OCI-M2 (cell line): Measurements from ENCODE around the gene ZXDC.

Experiments used
- DNase-seq: peaks from one replicate; lab custom pipeline; 2025; ENCODE audit not compliant: unreplicated experiment; lab: John Stamatoyannopoulos, UW

ZXDC gene

DNA sequence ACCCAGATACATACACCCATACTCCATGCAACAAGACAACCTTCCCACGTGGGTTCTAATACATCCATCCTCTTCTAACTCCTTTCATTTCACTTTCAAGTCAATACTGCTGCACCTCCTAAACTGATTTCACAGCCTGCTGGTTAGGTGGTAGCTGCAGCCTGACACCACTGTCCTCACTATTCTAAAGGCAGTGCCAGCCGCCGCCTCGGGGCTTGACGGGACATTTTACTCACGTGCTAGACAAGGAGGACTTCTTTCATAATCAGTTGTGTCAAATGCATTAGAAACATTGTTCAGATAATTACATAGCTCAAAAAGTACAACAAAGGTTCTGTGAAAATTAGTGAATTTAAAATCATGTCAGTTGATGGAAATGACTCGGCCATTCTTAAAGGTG lies 35.6 kb upstream of the ZXDC start:
- no peak for DNase-seq

DNA sequence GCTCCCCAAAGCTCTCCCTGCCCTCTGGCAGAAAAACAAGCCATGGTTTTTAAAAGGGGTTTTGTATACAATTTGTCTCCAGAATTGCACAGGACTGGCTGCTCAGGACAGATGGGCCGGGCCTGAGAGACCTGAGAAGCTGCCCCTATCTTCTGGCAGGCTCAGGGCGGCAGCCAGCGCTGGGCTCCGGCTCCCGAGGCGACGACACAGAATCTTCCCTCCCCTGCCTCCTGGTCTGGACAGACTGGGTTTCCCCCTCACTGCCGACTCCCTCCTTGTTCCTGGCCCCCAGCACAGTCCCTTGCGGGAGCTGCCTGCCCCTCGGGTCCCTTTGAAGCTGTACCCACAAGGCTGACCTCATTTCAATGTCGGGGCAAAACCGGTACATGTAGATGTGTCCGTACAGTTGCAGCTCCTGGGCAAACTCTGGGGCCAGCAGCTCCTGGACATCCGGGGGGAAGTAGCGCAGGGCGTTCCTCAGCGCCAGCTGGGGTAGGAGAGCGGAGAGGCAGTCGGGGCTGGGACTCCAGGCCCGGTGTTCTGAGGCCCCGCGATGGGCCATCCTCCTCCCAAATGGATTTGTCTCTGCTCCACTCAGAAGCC lies 34.7 kb upstream of the ZXDC start:
- no peak for DNase-seq

DNA sequence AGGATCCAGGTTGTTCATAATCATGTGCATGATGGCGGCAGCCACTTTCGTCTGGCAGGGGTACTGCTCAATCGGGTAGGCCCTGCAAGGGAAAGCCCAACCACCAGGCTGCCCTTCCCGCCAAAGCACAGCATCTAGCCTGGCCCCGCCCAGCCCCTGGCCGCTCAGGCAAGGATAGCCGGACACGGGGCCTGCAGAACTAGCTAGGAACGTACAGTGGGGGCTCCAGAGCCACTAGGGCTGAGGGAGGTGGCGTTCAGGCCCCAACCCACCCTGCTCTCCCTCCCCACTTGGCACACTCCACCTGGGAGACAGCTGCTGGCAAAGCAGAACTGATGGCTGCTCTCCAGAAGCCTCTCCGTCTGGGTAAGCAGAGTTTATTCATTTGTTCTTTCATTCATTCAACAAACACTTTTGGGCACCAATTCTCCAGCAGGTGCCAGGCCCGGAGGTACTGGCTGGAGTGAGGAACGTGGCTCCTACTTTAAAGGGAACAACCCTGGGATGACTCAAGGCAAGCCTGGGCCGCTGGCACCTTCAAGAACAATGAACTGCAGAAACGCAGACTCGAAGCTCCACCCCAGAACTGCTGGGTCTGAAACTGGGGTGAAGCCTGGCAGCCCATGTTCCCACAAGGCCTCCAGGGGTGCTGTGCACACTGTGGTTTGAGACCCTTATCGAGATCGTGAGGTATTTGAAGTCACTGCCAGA lies 34.1 kb upstream of the ZXDC start:
- no peak for DNase-seq

DNA sequence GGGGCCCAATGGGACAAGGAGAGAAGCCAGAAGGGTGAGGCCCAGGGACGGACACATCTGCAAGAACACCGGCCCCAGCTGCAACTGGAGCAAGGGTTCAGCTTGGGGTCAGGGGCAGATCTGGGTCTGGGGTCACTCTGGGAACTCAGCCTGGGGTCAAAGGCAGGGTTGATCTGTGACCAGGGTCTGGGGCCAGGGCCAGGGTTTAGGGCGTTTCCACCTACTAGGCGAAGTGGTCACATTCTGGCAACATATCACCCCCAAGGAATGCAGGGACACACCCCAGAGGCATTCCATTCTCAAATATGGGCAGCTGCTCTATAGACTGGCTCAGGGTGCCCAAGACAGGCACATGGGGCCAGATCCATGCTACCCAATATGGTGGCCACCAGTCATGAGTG lies 32.9 kb upstream of the ZXDC start:
- no peak for DNase-seq

DNA sequence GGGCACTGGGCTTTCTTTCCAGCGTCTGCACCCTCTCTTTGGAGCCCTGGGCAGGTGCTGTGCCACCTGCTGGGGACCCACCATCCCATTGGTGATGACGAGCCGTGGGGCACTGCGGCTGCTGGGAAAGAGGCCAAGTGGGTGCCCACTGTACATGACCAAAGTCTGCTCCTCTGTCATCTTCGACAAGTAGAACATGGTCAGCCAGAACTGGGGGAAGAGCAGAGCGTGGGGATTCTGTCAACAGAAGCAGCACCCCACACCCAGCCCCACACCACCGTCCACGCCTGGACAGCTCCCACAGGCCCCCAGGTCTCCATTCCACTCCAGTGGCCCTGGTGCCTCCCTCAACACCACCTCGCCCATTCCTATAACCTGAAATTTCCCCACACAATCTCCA lies 32.2 kb upstream of the ZXDC start:
- DNase-seq, result no peak

DNA sequence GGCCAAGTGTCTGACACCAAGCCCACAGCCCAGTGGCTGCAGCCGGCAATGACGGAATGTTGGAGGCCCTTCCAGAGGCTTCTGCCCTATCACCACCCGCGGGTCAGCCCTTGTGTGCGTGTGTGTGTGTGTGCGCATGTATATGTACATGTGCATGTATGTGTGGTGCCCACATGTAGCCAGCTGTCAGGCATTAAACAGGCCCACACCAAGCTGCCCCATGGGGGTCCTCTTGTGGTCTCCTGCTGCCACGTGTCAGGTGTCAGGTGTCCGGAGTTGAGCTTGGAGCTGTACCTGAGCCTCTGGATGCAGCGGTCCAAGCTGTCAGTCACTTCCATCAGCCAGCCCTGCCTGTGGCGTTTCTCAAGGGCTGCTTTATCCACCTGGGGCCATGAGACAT lies 28.0 kb upstream of the ZXDC start:
- DNase-seq, result no peak

DNA sequence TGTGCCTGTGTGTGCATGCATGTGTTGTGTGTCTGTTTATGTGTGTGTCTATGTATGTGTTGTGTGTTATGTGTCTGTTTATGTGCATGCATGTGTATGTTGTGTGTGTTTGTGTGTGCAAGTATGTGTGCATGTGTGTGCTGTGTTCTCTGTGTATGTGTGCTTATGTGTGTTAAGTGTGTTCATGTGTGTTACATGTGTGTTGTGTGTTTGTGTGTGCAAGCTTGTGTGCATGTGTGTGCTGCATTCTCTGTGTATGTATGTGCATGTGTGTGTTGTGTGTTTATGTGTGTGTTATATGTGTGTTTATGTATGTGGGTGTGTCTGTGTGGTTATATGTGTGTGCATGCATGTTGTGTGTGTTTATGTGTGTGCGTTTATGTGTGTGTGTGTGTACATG lies 27.0 kb upstream of the ZXDC start:
- no peak for DNase-seq

DNA sequence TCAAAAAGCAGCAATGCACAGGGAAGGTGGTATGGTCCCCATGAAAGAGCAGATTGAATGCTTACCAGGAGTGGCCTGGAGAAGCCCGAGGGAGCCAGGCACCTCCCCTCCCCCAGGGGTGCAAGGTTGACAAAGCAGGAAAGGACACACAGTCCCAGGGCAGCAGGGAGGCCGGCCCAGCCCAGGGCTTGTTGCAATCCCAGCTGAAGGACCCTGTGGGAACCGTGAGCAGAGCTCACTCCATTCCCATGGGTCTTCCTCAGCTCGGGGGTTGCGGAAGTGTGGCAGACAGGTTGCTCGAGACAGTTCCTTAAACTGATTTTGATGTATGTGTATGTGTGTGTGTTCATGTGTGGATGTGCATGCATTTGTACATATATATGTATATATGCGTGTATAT lies 26.0 kb upstream of the ZXDC start:
- DNase-seq, result no peak

DNA sequence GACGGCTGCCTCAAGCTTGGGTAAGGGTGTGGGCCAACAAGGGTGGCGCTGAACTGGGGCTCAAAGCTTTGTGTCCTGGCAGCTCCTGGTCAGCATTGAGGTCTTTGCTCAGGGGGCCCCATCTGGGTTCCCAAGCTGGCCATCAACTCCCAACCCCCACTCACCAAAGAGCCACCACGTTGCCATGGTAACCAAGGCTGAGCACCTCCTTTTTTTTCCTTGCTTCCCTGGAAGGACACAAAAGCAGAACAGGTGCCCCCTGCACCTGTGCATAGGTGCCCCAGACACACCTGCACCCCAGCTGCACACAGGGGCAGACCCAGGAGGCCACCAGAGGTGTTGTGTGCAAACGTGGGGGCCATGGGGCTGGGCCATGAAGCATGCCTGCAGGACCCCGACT lies 25.4 kb upstream of the ZXDC start:
- no peak for DNase-seq

DNA sequence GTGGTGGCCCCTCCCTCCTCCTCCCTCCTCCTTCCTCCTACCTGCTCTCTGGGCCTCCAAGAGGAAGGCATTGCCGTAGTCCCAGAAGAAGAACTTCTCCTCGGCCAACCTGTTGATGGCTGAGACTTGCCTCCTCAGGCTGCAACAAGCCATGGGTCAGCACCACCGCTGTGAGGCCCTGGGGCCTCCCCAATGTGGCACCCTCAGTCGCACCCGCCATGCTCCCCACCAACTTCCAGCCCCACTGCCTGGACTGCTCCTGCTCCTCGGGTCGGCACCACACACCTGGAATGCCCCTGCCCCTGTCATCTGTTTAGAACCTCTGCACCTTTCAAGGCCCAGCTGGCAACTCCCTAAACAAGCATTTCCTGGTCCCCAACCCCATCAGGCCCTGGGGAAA lies 24.3 kb upstream of the ZXDC start:
- DNase-seq, result no peak

DNA sequence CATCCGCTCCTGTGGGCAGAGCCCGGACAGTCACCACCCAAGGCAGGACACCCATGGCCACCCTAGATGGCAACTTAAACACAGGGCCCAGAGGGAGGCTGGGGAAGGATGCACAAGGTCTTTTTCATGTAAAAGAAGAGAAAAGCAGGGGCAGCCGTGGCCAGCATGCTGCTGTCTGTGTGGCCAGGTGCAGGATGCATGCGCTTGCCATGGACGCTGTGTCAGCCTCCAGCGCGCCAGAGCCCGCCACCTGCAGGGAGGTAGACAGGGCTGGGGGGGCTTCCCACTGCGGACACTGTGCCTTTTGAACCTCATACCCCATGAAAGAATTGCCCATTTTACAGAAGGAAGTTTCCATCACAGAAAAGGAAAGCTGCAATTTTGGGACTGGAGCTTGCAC lies 23.7 kb upstream of the ZXDC start:
- DNase-seq, result no peak

DNA sequence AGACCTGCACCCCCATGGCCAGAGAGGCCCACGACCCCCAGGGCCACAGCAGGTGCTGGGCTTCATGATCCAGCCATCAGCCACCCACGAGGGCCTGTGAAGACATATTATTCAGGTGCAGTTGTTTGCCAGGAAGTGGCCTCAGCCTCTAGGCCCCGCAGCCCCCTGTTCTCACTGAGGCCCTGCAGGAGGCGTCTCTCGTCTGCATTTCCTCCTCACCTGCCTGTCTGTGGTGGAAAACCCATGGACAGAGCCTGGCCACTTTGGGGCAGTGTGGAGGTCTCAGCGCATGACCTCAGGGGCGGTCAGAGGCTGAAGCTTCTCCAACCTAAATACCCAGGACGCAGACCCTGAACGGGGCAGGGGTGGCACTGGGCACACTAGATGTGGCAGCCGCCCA lies 23.2 kb upstream of the ZXDC start:
- DNase-seq, result no peak

DNA sequence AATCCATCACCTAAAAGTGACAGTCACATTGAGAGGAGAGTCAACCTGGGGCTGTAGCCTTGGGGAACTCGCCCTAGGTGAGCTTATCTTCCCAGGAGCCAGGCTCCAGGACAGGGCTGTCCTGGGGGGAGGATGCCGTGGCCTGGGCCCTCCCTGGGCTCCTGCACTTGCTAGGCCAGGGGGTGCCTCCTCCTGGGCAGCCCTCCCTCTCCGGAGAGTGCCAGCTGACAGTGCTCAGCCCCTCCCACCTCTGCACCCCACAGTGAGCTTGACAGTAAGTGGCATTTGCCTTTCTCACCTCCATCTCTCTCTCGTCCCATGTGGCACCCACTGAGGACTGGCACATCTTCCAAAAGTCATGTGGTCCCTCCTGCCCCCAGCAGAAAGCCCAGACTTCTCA lies 22.8 kb upstream of the ZXDC start:
- DNase-seq, result no peak

DNA sequence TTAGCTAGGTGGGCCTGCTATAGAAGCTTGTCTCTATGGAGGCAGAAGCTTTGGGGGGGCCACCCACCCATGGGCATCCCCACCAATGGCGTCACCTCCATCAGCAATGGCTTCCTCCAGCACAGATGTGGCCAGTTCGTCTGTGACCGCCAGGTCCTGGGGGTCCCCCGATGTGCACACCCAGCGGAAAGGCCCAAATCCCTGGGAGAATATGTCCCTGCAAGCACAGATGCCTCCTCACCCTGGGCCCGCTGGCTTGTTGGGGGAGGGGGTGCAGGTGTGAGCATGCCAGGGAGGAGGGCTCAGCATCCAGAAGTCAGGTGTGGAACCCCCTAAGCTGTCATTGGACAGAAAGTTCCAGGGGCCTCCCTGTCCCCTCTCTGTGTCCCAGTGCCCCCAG lies 22.3 kb upstream of the ZXDC start:
- no peak for DNase-seq

DNA sequence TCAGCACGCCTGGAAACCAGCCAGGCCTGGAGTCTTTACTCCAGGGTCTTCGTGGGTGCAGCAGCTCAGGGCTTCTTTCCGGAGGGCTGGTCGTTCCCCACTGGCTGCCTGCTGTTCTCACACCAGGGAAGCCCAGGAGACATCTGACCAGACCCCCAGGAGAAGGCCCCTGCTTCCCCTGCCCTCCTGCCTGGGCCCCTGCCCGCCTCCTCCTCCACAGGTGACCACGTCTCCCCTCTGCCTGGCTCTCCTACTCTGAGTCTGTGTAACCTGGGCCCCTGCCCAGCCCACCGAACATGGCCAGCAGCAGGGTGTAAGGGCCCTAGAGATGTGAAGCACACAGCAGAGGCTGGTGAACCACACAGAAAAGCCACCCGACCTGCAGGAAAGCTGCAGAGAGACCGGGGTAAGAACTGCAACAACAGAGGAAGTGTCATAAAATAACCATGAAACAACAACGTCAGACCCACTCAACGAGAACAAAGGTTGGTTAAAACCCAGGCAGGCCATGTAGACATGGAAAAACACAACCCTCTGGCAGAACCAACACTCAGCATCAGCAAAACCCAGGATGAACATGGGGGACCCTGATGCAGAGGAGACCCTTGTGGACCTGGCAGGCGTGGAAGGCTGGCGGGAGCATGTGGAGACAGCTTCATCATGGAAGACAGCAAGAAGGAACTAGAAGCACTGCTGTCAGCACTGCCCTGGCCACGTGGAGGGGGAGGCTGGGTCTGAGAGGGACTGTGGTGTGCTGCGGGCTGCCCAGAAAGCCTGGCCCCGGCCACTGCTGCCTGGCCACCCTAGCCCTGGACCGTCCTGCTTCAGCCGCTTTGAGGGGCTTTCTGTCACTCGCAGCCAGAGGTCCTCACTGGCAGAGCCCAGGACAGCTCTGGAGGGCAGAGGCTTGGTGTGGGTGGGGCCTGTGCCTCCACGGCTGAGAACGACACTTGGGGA lies 21.5 kb upstream of the ZXDC start:
- no peak for DNase-seq

DNA sequence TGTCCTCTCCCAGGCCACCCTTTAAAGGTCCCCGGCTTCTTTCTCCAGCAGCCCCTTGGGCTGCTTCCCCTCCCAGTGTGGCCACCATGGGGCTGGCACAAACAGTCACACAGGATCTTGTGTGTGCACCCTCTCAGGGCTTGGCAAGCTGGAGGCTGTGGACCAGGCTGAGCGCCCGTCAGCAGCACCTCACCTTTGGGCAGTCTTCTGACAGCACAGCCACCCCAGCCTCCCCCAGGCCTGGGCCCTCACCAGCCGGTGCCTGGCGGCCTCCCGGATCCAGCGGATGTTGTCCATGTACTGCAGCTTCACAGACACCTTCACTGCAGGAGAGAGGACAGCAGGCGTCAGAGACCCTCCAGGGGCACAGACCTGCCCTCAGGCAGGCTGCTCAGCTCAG lies 20.1 kb upstream of the ZXDC start:
- no peak for DNase-seq

DNA sequence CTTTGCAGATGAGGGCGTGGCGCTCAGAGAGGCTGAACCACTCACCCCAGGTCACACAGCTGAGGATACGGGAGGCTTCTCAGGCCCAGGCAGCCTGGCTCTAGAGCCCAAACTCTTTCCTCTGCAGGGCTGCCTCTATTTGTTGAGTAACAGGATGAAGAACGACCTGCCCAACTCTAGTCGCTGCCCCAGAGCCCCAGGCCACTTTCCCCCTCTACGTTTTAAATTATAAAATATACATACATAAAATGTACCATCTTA lies 19.2 kb upstream of the ZXDC start:
- DNase-seq, result no peak

DNA sequence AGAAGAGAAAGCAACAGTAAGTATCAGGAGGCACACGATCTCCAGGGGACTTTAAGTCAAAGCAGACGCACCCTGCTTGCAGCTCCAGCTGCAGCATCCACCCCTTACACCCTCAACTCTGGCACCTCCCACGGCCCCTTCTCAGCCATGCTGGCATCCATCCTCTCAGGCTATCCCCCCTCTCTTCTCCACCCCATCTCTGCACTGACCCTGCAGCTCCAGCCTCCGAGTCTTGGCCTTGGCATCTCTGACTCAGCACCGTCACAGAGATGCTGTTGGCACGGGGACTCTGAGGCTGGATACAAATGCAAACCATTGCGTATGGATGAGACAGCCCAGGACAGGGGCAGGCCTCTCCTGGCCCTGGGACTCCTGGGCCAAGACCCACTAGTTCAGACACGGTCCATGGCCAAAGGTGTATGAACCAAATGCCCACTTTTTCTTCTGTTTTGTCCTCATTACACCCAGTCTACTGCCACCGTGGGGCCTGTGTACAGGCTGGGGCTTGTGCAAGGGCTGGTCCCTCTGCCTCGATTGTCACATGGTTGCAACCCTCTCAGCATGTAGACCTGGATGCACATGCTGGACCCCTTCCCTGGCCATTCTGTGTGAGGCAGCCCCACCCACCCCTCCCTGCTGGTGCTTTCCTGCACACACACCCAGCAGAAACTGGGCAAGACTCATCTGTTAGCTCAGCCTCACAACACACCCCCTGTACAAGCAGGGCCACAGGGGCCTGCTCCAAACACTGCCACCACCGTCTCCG lies 18.7 kb upstream of the ZXDC start:
- no peak for DNase-seq

DNA sequence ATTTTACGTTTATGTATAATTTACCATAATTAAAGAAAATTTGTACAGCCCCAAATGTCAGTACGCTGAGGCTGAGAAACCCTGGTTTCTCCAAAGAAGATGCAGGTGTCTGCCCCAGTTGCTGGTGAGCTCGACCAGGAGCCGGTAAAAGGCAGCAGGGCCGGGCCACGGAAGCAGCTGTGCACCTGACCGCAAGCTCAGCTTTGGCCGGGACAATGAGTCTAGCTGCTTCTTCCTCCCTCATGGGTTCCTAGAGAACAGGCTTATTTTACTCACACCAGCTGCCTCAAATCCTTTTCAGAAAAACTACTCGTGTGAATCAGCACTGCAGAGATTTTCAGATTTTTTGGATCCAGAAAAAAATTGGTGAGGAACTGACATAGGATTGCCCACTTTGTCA lies 18.0 kb upstream of the ZXDC start:
- DNase-seq, result no peak

DNA sequence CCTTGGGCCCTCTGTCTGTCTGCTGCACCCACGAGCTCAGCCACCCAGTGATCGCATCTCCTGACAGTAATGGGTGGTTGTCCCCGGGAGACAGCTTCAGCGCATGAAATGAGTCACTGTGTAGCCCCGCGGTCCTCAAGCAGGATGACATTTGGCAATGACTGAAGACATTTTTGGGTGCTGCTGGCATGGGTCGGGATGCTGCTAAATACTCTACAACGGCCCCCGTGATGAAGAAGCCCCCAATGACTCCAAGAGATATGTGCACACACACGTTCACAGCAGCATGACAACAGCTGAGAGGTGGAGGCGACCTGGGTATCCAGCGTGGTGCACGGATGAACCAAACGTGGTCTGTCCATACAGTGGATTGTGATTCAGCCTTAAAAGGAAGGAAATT lies 17.4 kb upstream of the ZXDC start:
- DNase-seq, result no peak

DNA sequence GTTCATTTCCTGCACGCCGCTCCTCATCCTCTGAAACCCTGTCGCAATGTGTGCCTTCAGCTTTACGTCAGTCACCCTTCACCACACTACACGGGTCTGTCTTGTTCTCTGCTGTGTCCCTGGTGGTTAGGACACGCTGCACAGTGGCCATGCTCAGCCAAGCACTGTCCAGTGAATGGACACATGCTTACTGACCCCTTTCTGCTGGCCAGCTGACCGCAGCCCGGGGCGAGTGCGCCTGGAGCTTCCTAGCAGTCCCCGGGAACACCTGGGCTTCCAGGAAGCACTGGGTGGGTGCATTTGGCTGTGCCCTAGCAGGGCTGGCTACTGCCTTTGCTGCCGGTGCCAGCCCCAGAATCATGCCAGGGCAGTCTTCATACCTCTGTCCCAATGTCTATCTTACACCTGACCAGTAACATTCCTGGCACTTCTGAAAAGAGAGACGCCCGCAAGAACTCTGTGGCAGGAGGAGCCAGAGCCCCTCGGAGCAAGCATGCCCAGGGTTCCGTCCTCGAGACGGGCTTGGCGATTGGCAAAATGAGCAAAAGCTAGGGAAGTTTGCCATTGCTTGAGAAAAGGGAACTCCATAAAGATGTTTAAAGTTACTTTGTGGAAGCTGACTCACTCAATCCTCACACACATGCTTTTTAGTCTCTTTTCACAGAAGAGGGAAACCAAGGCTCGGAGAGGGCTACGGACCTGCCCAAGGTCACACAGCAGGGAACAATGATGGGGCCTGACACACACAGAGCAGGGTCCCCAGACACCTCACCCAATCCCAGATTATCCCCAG lies 15.7 kb upstream of the ZXDC start:
- no peak for DNase-seq
